ENCODE data around the gene KSR2. TPM values are rescaled to one million over a fixed set of nuclear protein-coding genes. Genes with fewer than 3 reads are reported as not detected.

KSR2 gene
- total and polyA plus RNA-seq, 2 of the 4 experiments (the other 2 are of a cell fraction) = not detected

DNA sequence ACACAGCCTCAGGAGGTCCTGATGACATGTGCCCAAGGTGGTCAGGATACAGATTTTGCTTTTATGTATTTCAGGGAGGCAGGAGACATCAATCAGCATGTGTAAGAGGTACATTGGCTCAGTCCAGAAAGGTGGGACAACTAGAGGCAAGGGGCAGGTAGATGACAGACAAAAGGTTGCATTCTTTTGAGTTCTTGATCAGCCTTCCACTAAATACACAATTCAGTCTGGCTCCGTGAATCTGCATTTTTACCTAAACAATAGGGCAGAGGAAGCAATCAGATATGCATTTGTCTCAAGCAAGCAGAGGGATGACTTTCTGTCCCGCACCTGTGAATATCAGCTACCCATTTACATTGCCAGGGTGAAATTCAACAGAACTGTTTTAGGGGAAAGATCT lies 178.6 kb downstream of the KSR2 start:
- H3K27me3 ChIP-seq (ENCODE audit: control insufficient read depth, insufficient read depth, low read length) = no peaks in the 10 kb centered on the region
- no peak overlapping the region for H2AK9ac ChIP-seq (replicated peaks; ENCODE audit: low read depth, low read length, poor library complexity)
- dilution Hi-C loops (cut with HindIII; ENCODE audit: low sequenced_read_pairs, unreplicated experiment) (no loop called here), intact Hi-C loops (cut with micrococcal nuclease) (no loop called here), in situ Hi-C loops (cut with MboI; ENCODE audit: low sequenced_read_pairs) (no loop called here)
- ATAC-seq (ENCODE audit: low read depth) (no peak), DNase-seq (no peak)
- no peak overlapping the region for H2BK20ac ChIP-seq (ENCODE audit: low read depth, low read length)
- no peak overlapping the region for H2BK120ac ChIP-seq (ENCODE audit: low read depth, low read length)
- H3K56ac ChIP-seq (ENCODE audit: extremely low read depth, insufficient read depth, low read length) = no peak overlapping the region
- H3K4me2 ChIP-seq (ENCODE audit: low read depth, low read length) = no peak overlapping the region
- no peak overlapping the region for H4K91ac ChIP-seq (ENCODE audit: insufficient read depth, low read depth, low read length)
- no peak overlapping the region for H3K4ac ChIP-seq (ENCODE audit: low read depth, low read length)
- H2BK15ac ChIP-seq (ENCODE audit: low read depth, low read length) = no peak overlapping the region
- H4K5ac ChIP-seq (ENCODE audit: low read depth, low read length) = no peak overlapping the region
- no peaks in the 10 kb centered on the region for H3K4me1 ChIP-seq (ENCODE audit: control insufficient read depth, insufficient read depth, low read length)
- H2AFZ ChIP-seq (replicated peaks; ENCODE audit: low read length, poor library complexity) = no peak overlapping the region
- no peak overlapping the region for H2BK5ac ChIP-seq (ENCODE audit: low read depth, low read length, poor library complexity, severe bottlenecking)
- H4K20me1 ChIP-seq (ENCODE audit: insufficient read depth, low read length) = no peaks in the 10 kb centered on the region
- WGBS, 2 experiments (ENCODE audit: extremely low coverage in 2 of 2, insufficient read length in 1 of 2) = no CpG with 5 or more reads among the region's 2 CpGs
- H3K36me3 ChIP-seq (ENCODE audit: control insufficient read depth, insufficient read depth, low read length) = no peaks in the 10 kb centered on the region
- TF ChIP-seq FOS (IDR thresholded peaks at IDR 0.05; ENCODE audit: low read depth, low read length) (no peak), NFE2L2 (IDR thresholded peaks at IDR 0.05; ENCODE audit: low read depth, low read length) (no peak), RAD21 (IDR thresholded peaks at IDR 0.05; ENCODE audit: low read length) (no peak), SMC3 (IDR thresholded peaks at IDR 0.05; ENCODE audit: low read depth, low read length) (no peak), CEBPB (IDR thresholded peaks at IDR 0.05; ENCODE audit: low read depth, low read length) (no peak), POLR2A (IDR thresholded peaks at IDR 0.05; ENCODE audit: low read depth, low read length) (no peak), CHD1 (IDR thresholded peaks at IDR 0.05; ENCODE audit: low read depth, low read length) (no peak), MAZ (IDR thresholded peaks at IDR 0.05; ENCODE audit: borderline replicate concordance, low read depth, low read length) (no peak), RCOR1 (IDR thresholded peaks at IDR 0.05; ENCODE audit: insufficient replicate concordance, low read length) (no peak), BHLHE40 (IDR thresholded peaks at IDR 0.05; ENCODE audit: low read depth, low read length) (no peak), MAFK (IDR thresholded peaks at IDR 0.05; ENCODE audit: low read depth, low read length) (no peak), RFX5 (IDR thresholded peaks at IDR 0.05; ENCODE audit: low read depth, low read length) (no peak)
- TF ChIP-seq, protein P1, sequence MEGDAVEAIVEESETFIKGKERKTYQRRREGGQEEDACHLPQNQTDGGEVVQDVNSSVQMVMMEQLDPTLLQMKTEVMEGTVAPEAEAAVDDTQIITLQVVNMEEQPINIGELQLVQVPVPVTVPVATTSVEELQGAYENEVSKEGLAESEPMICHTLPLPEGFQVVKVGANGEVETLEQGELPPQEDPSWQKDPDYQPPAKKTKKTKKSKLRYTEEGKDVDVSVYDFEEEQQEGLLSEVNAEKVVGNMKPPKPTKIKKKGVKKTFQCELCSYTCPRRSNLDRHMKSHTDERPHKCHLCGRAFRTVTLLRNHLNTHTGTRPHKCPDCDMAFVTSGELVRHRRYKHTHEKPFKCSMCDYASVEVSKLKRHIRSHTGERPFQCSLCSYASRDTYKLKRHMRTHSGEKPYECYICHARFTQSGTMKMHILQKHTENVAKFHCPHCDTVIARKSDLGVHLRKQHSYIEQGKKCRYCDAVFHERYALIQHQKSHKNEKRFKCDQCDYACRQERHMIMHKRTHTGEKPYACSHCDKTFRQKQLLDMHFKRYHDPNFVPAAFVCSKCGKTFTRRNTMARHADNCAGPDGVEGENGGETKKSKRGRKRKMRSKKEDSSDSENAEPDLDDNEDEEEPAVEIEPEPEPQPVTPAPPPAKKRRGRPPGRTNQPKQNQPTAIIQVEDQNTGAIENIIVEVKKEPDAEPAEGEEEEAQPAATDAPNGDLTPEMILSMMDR (conservative IDR thresholded peaks at IDR 0.05; ENCODE audit: low read depth, low read length) = no peak
- TF ChIP-seq, protein P2, sequence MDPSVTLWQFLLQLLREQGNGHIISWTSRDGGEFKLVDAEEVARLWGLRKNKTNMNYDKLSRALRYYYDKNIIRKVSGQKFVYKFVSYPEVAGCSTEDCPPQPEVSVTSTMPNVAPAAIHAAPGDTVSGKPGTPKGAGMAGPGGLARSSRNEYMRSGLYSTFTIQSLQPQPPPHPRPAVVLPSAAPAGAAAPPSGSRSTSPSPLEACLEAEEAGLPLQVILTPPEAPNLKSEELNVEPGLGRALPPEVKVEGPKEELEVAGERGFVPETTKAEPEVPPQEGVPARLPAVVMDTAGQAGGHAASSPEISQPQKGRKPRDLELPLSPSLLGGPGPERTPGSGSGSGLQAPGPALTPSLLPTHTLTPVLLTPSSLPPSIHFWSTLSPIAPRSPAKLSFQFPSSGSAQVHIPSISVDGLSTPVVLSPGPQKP (IDR thresholded peaks at IDR 0.05; ENCODE audit: borderline replicate concordance, low read depth, low read length) = no peak
- TF ChIP-seq, protein P3, sequence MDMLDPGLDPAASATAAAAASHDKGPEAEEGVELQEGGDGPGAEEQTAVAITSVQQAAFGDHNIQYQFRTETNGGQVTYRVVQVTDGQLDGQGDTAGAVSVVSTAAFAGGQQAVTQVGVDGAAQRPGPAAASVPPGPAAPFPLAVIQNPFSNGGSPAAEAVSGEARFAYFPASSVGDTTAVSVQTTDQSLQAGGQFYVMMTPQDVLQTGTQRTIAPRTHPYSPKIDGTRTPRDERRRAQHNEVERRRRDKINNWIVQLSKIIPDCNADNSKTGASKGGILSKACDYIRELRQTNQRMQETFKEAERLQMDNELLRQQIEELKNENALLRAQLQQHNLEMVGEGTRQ (IDR thresholded peaks at IDR 0.05; ENCODE audit: low read depth, low read length) = no peak
- no peak overlapping the region for H3K14ac ChIP-seq (replicated peaks; ENCODE audit: low read depth, low read length)
- no peaks in the 10 kb centered on the region for H3K79me1 ChIP-seq (ENCODE audit: low read depth in 1 of 2, low read length in 2 of 2)
- ChIA-PET POLR2A (ENCODE audit: unreplicated experiment) (no interaction called here), CTCF (no interaction called here)
- no peak overlapping the region for H4K8ac ChIP-seq (ENCODE audit: low read depth in 2 of 2, low read length in 2 of 2)
- no peak overlapping the region for H3K4me3 ChIP-seq (ENCODE audit: insufficient read depth, low read depth, low read length)
- H3K9me3 ChIP-seq (ENCODE audit: control insufficient read depth, insufficient read depth, low read length) = peaks cover 31% of the 10 kb centered on the region
- H3K23ac ChIP-seq (ENCODE audit: low read depth, low read length) = no peak overlapping the region
- no TSS peak for BruUV-seq (replicated peaks)
- H3K9ac ChIP-seq (ENCODE audit: low read depth, low read length) = no peak overlapping the region
- H3K9me1 ChIP-seq (ENCODE audit: insufficient read depth, low read length) = no peaks in the 10 kb centered on the region
- H3K27ac ChIP-seq (ENCODE audit: insufficient read depth, low read length) = no peak overlapping the region
- H2AK5ac ChIP-seq (ENCODE audit: low read depth, low read length) = no peak overlapping the region
- H3K18ac ChIP-seq (ENCODE audit: low read depth, low read length) = no peak overlapping the region

All from IMR-90 (cell line).